LHCN-M2 (cell line): Measurements from ENCODE around the gene CDH13. TPM values are rescaled to one million over a fixed set of nuclear protein-coding genes. Genes with fewer than 3 reads are reported as not detected.

Experiments
- DNase-seq: peaks from one replicate; pipeline ENCODE4 v3.0.0-alpha.2; 2012; ENCODE audit warnings: low read depth
- total RNA-seq: library from RNA; depleted of rRNA; stranded (reverse); fragments of >200 nt; gene quantifications from 2 replicates; pipeline ENCODE4 v1.2.3, GENCODE V29; 2014

The CDH13 gene
- total RNA-seq, 1 experiment from 2014 or later = 140 TPM

DNA sequence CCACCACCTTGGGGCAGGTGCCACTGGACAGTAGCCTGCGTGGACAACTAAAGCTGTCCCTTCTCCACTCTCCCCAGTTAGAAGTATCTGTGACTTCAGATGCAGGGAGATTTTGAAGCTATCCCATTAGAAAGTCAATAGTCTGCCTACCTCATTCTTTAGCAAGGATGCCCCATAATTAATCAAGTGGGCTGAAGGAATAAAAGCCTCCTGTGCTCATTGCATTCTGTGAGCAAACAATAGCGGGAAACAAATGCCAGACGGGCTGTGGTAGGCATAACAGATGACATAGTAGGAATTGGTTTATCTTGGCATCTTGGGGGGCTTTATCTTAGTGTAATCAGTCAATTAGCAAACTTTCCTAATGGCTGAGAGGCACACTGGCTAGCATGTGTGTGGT lies 1084.3 kb downstream of the CDH13 start:
- DNase-seq = no peak

DNA sequence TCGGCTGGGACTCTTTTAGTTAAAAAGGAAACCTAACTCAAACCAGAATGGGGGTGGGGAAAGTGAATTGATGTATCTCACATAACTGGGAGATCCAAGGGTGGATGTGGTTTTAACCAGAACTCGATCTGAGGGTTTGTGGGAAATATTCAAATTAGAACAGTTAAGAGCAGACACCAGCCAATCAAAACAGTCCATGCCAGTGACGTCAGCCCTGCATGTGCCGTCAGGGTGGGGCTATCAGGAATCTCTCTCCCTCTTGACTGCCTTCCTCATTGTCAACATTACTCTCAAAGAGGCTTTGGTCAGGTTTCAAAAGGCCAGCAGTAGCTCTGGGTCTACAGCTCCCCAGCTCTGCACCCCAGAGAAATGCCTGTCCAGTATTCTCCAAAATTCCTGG lies 1086.8 kb downstream of the CDH13 start:
- DNase-seq = no peak

DNA sequence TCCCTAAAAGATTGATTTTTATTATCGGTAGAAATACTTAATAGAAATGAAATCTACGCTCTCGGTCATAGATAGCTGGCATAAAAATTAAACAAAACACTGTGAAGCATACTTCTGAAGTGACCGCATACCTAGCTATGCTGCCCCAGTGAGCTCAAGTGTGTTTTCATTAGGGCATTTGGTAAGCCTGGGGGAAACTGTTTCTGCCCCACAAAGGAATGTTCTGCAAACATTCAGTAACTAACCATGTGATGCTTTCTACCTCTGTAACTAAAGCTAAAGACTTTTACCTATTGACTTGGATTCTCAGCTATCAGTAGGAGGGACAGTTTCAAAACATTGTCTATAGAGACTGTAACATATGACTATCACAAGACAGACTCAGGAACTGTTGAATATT lies 1087.5 kb downstream of the CDH13 start:
- no peak for DNase-seq

DNA sequence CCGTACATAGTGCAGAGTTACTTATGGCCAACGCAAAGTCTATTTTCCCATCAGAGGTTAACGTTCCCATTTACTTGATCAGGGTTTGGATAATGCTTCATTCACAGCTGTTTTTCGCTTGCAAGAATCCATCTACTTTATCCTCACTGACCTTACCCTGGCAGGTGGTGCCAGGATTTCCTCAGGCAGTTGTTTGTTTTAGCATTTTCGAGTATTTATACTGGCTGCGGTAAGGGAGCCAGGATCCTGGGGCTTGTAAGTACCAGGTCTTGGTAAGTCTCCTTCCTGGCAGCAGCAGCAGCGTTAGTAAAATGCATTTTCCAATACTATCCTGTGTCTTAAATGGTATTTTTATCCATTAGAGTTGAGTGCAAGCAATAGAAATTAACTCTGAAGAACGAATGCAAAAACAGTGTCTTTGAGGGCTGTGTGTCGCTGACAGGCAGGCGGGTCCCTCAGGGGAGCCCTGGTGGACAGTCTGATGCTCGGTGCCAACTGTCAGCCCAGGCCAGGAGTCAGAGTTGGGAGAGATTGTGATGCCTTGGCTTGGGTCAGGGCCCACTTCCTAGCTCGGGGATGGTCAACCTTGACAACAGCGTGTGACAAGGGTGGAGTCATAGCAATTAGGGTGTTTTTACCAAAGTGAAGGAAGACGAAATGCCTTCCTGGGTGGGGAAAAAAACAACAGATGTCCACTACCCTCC lies 1088.6 kb downstream of the CDH13 start:
- DNase-seq = peak; percentile 73

DNA sequence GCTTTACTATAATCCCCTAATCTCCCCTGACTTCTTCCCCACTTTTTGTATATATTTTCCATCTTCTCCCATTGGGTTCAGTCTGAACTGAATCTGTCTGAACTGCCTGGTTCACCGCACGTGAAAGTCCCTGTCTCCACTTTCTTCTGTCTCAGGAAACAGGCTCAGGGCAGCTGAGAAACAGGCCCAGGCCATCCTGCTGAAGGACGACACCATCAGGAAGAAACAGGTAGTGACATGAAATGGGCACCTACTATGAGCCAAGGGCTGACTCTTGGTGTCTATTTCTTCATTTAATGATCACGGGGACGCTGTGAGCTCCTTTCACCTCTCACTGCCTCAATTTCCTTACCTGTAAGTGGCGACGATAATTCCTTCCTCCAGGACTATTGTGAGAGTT lies 1090.5 kb downstream of the CDH13 start:
- no peak for DNase-seq

DNA sequence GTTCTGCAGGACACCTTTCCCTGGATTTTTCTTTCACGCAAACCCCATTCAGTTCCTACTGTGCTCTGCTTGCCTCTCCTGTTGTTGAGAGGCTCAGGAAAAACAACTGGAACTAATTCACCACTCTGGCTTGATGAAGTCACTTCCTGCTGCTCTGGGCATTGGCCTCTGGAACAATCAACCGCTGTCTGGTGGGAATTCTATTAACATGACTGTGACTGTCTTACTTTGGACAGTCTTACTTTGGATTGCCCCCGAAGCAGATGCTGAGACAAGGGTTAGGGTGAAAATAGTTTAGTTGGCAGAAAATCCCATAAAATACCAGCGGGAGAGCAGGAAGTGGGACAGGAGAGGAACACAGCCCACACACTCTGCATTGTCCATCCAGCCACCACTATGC lies 1091.0 kb downstream of the CDH13 start:
- DNase-seq = peak; percentile 77

DNA sequence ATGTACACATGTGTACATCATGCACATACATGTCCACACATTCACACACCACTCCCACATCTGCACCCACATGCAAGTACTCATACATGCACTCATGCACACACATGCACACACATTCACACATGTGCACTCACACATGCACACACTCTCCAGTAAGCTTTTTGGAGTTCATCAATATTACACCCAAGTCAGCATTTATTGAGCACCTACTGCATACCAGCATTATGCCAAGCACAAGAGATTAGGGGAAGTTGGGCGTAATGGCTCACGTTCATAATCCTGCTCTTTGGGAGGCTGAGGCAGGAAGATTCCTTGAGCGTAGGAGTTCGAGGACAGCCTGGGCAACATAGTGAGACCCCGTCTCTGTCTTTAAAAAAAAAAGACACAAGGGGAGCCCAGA lies 1093.4 kb downstream of the CDH13 start:
- DNase-seq = no peak

DNA sequence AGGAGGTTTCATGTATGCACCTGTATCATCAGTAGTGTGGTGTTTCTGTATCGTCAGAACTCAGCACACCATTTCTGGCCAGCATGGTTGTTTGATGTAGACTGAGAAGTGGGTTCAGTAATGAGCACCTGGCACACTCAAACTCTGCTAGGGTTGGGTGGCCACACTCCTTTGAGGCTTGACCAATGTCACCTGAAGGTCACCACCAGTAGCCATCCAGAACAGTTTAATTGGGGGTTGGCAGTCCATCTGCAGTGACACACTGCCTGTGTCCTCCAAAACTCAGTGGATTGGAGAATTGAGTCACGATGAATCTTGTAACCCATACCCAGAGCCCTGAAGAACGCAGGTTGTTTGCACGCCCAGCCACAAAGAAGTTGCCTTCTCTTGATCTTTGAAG lies 1094.2 kb downstream of the CDH13 start:
- no peak for DNase-seq

DNA sequence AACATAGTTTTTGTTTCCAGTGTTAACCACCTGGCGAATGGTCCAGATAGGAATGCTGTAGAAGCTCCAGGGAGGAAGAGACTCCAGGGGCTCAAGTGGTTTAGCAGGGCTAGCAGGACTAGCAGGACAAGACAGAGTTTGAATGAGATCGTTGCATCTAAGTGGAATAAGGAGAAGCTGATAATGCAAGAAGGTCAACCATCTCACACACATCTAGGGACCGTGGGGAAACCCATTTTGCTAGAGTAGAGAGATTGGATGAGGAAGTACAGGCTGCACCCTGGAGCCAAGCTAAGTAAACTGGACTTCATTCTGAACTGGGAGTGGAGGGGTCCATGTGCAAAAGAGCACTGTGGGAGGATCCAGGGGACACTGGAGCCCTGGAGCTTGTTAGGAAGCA lies 1094.9 kb downstream of the CDH13 start:
- no peak for DNase-seq

DNA sequence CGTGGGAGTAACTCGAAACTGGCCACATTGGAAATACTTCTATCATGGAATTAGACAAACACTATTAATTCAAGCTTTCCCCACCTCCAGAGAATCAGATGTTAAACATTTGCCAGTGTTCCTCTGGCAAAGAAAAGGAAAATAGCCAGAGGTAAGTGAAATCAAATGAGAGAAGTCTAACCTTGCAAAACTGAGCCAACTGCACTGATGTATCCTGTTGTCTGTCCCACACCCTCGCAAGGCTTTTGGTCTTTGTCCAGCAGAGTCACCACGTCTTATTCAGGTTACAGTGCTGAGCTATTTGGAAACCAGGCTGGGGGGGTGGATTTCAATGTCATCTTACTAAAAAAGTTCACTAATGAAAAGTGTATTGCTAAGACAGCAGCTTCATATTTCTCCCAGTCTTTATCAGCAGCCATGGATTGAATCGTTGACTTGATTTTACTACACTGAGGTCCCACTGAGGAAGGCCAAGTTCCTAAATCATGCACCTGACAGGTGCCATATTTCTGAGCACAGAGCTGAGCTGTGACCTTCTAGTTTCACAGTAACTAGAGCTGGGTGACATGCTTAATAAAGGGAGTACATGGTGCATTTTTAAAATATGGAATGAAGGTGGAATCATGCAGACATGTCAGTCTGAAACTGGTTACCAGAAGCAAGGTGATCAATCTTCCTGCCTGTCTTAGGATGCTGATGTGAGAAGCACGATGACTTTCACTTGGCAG lies 1095.9 kb downstream of the CDH13 start:
- no peak for DNase-seq

DNA sequence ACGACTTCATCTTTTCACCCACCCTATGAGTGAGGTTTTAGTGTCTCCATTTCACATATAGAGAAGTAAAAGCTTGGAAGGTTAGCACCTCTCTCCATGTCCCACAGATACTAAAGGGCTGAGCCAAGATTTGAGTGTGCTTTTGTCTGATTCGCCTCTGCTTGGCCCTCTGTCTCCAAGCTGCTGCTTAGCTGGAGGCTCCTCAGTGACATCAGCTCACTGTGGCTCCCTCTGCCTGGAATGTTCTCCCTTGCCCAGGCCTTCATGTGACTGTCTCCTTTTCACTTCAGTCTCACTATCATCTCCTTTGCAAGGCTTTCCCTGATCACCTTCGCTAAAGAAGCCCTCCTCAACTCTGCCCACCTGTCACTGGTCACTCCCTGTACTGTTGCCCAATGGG lies 1096.5 kb downstream of the CDH13 start:
- DNase-seq = no peak

DNA sequence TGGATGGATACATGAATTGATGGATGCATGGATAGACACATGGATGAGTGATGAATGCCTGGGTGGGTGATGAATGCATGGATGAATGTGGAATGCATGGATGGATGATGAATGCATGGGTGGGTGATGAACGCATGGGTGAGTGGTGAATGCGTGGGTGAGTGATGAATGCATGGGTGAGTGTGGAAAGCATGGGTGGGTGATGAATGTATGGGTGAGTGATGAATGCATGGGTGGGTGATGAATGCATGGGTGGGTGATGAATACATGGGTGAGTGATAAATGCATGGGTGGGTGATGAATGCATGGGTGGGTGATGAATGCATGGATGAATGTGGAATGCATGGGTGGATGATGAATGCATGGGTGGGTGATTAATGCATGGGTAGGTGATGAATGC lies 1097.1 kb downstream of the CDH13 start:
- DNase-seq = no peak

DNA sequence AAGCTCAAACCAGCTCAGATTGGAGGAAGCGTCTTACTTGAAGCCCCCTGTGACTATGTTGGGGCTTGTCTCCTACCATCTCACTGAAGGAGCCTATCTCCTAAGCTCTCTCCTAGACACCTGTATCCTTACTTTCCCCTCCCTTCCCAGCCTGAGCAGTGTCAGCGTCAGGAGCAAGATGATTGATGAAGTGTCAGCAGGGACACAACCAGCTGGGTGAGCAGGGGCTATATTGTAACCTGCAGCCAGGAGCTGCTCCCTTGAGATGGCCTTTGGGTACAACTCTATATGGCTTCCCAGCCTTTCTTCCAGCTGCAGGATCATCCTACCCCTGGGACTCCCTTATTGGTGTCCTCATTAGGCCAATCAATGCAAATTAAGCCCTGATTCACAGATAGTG lies 1097.8 kb downstream of the CDH13 start:
- DNase-seq = no peak

DNA sequence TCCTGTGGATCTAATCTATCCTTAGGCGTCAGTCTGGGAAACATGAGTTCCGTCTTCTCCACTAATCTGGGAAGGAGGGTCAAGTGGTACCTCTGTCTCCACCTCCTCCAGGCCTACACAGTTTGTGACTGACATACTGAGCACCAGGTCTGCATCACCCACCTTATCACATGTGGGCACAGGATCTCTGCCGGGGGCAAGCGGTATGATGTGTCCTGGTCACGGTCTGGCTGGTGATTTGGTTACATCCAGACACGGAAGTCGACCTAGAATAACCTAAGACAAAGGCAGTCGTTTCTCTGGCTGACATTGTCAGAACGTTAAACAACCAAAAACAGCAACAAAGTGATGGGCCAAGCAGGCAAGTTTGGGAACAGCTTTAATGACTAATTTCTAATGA lies 1098.5 kb downstream of the CDH13 start:
- DNase-seq = no peak

DNA sequence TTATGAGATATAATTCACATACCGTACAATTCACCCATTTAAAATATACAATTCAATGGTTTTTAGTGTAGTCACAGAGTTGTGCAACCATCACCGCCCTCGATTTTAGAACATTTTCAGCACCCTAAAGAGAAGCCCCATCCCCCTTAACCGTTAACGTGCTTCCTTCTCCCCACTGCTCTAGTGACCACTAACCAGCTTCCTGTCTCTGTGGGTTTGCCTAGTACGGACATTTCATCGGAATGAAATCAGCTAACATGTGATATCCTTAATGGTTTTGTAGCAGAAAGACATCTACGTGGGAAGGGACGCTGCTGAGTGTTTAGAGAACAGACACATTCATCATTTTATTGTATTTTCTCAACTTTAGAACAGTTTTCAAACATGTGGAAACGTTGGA lies 1100.2 kb downstream of the CDH13 start:
- peak; percentile 84 for DNase-seq

DNA sequence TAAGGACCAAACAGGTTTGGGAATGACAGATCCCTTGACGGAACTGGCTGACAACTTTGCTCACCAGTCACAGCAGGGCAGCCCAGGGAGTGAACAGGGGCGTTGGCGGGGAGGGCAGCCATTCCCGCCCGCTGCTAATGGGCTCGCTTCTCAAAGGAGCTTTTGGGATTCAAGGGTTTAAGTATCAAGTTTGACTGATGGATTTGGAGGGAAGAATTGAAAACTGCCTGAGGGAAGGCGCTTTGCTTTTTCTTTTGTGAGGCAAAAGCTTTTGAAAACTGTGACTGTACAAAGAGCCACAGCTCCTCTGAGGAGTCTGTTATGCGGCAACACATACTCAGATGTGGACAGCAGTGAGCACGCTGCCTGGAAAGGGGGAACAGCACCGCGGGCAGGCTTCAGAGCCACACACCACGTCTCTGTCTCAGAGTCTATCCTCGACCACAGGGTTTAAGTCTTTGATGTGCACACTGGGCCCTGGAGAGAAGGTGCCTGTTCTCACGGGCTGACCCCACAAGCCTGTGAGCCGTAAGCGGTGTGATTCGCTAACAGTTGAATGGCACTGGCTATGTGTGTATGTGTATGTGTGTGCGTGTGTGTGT lies 1101.1 kb downstream of the CDH13 start:
- no peak for DNase-seq

DNA sequence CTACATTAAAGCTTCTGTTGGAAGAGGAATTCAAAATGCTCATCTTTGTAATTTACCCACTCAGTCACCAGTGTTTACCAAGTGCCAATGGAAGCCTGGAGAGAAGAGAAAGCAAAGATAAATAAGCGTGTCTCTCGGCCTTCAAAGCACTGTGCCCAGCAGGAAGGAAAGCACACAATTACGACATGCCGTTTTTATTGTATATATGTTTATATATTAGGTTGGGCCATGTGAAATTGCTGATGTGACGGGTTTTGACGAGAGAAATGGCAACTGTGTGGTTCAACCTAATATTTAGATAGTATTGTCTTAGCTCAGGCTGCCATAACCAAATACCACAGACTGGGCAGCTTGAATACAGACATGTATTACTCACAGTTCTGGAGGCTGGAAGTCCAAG lies 1101.7 kb downstream of the CDH13 start:
- no peak for DNase-seq

DNA sequence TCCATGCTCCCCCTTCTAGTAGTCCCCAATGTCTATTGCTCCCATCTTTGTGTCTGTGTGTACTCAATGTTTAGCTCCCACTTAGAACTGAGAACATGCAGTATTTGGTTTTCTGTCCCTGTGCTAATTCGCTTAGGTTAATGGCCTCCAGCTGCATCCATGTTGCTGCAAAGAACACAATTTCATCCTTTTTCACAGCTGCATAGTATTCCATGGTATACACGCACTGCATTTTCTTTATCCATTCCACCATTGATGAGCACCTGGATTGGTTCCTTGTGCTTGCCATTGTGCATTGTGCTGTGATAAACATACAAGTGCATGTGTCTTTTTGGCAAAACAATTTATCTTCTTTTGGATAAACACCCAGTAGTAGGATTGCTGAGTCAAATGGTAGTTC lies 1104.0 kb downstream of the CDH13 start:
- no peak for DNase-seq

DNA sequence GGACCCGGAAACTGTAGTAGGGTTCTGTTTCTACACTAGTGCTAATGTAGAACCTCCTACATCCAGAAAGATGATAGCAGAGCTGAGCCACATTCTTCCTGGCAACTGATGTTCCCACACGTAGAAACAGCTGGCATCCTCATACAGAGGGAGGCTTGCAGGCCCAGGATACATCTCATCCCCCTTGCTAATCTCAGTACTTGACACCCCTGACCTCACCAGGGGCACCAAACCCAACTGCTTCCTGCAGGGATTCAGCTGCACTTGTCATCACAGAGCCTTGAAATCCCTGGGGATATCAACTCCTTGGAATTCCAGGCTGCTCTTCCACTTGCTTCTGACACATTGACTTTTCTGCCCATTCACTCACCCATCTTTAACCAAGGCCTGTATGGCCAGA lies 1105.8 kb downstream of the CDH13 start:
- peak; percentile 56 for DNase-seq

DNA sequence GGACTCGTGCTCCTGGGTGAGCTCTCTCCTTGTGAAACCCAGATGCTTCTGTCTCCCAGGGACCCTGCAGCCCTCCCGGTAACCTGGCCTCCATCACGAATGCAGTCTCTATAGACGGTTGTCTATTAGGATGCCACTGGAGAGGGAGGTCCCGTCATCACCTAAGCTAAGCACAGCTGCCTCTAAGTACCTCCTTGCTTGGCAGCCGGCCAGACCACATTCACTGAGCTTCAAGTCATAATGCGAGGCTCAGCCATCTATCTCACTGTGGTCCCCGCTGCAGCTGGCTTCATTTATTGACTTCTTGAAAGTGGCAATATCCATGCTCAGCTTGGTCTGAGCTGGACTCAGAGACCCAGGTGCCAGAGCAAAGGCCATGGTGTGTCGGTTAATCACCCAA lies 1106.5 kb downstream of the CDH13 start:
- DNase-seq = peak; percentile 38

DNA sequence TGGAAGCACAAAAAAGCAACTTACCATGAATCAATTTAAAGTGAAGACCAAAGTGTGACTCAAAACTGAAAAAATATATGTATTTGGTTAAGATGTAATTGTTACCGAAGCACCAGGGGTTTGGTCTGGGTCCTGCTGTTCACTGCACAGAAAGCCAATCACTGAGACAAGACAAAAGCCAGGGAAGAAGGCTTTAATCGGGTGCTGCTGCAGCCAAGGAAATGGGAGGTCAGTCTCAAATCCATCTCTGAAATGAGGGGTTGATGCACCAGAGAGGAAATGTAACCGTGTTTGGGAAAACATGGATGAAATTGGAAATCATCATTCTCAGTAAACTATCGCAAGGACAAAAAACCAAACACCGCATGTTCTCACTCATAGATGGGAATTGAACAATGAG lies 1107.4 kb downstream of the CDH13 start:
- no peak for DNase-seq

DNA sequence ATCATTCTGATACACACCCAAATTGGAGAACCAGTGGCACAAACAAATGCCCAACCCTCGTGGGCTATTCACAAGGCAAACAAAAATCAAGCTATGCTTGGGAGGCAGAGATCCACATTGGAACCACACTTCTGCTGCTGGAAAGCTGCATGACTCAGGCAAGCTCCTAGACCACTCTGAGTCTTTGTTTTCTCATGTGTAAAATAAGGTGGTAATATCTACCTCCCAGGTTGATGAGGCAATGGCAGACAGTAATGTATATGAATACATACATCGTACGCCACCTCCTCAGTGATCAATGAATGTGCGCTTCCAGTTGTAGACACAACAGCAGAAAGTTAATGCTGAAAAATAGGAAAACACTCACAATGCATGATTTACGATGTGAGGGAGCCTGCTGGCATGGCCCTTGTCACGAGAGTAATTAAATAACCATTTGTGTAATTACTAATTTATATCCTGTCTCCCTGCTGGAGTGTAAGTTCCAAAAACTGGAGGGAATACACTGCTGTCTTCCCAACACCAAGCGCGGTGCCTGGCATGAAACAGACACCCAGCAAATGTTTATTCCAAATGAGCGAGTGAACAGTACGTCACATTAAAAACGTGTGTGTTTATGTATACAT lies 1111.1 kb downstream of the CDH13 start:
- DNase-seq = no peak
